WI38 (cell line): Measurements from ENCODE around the gene SUN3.

Source experiments
- H3K4me3 ChIP-seq: 2 replicates; pipeline ENCODE4 v1.5.1; 2011; ENCODE audit warnings: low read depth, mild to moderate bottlenecking, control low read depth, low read length
- TF ChIP-seq, protein P1 (sequence below): IDR thresholded peaks from 2 replicates; pipeline ENCODE4 v1.5.1; 2012; ENCODE audit warnings: low read depth, mild to moderate bottlenecking, control low read depth, low read length

SUN3 gene

GRCh38 chr7:47979145-47979831, 49.6 kb downstream of the SUN3 start, which contains the start of gene HUS1:
HUS1 (minus strand) TSS chr7:47979615; CDS start chr7:47979519, 96 bp downstream.
- TF ChIP-seq, protein P1, sequence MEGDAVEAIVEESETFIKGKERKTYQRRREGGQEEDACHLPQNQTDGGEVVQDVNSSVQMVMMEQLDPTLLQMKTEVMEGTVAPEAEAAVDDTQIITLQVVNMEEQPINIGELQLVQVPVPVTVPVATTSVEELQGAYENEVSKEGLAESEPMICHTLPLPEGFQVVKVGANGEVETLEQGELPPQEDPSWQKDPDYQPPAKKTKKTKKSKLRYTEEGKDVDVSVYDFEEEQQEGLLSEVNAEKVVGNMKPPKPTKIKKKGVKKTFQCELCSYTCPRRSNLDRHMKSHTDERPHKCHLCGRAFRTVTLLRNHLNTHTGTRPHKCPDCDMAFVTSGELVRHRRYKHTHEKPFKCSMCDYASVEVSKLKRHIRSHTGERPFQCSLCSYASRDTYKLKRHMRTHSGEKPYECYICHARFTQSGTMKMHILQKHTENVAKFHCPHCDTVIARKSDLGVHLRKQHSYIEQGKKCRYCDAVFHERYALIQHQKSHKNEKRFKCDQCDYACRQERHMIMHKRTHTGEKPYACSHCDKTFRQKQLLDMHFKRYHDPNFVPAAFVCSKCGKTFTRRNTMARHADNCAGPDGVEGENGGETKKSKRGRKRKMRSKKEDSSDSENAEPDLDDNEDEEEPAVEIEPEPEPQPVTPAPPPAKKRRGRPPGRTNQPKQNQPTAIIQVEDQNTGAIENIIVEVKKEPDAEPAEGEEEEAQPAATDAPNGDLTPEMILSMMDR = no peak
- peak within 1 kb of the TSS; percentile 71 for H3K4me3 ChIP-seq

DNA sequence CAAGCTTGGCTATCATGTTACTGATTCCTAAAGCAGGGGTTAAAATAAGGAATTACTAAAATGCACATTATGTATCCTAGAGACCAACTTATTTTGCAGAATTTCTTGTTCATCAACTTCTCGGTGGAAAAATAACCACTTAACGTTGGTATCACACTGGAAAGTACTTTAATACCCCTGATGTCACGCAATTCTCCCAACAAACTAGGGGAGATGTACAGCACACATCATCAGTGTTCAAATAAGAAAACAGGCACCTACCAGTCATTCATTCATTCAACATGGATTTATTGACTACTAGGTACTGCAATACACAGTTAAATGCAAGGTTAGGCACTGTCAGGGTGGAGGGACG, 50.1 kb downstream of the SUN3 start:
- TF ChIP-seq, protein P1 = no peak
- peak overlapping the region; percentile 71 for H3K4me3 ChIP-seq

- no peak overlapping the region for H3K4me3 ChIP-seq
- TF ChIP-seq, protein P1 = no peak
Measured at GRCh38 chr7:47973739-47974138, 55.2 kb downstream of the SUN3 start.

GRCh38 chr7:47970761-47971160, 58.1 kb downstream of the SUN3 start:
- TF ChIP-seq, protein P1 = no peak
- no peak overlapping the region for H3K4me3 ChIP-seq

GRCh38 chr7:47968847-47969774, 59.8 kb downstream of the SUN3 start:
- H3K4me3 ChIP-seq = no peak overlapping the region
- TF ChIP-seq, protein P1 = peak; percentile 96

GRCh38 chr7:47967708-47968107, 61.2 kb downstream of the SUN3 start:
- TF ChIP-seq, protein P1 = no peak
- no peak overlapping the region for H3K4me3 ChIP-seq

- TF ChIP-seq, protein P1 = no peak
- no peak overlapping the region for H3K4me3 ChIP-seq
Measured at GRCh38 chr7:47967123-47967522, 61.8 kb downstream of the SUN3 start.
